HepG2 (cell line): ENCODE data around the gene NT5DC2.

Experiments used
- GABPB1 ChIP-seq: IDR thresholded peaks from 2 replicates; pipeline ENCODE4 v1.6.1; 2016; ENCODE audit warnings: mild to moderate bottlenecking, missing genetic modification reagents, moderate library complexity, missing compliant biosample characterization
- POLR2AphosphoS5 ChIP-seq: IDR thresholded peaks from 2 replicates; pipeline ENCODE4 v1.6.1; 2012; ENCODE audit warnings: low read depth, low read length
- TBL1XR1 ChIP-seq: fragments of 150-350 bp; IDR thresholded peaks from 2 replicates; pipeline ENCODE4 v1.6.1; 2014; ENCODE audit warnings: borderline replicate concordance, low read length; ENCODE audit not compliant: partially characterized antibody
- ZNF281 ChIP-seq: sonication (generic); formaldehyde crosslinking; IDR thresholded peaks from 2 replicates; pipeline ENCODE4 v1.4.0; 2020; ENCODE audit warnings: missing genetic modification reagents, borderline replicate concordance
- ZNF777 ChIP-seq: sonication (generic); formaldehyde crosslinking; IDR thresholded peaks from 2 replicates; pipeline ENCODE4 v1.4.0; 2020; ENCODE audit warnings: missing genetic modification reagents

GRCh38 chr3:52509753-52510328, 23.8 kb downstream of the NT5DC2 start:
- TF ChIP-seq ZNF777 (CRISPR knock-in tag) (no peak), ZNF281 (CRISPR knock-in tag) (no peak), POLR2AphosphoS5 (no peak), GABPB1 (CRISPR knock-in tag) (no peak), TBL1XR1 (no peak)
